HCT116 (cell line): ENCODE data around the gene ACACA. TPM values are rescaled to one million over a fixed set of nuclear protein-coding genes. Genes with fewer than 3 reads are reported as not detected.

Source experiments
- ATAC-seq: fragments of 200-7000 bp; cut with Tn5 transposase; 2 replicates; pipeline ENCODE4 v1.9.1; 2020; ENCODE audit warnings: mild to moderate bottlenecking, moderate library complexity
- BruUV-seq: library from RNA; stranded (reverse); fragments of 400-500 nt; replicated peaks from 2 replicates; lab custom pipeline; 2021; lab: Mats Ljungman, UMichigan
- CTCF ChIA-PET: fragments of 300-600 bp; sonication (Branson Sonifier 250); formaldehyde crosslinking; loops from one replicate; lab custom pipeline; 2021; ENCODE audit warnings: antibody characterized with exemption; lab: Charles Lee
- POLR2A ChIA-PET: fragments of 300-600, 350-600 bp; sonication (Branson Sonifier 250); formaldehyde crosslinking; loops from one replicate; lab custom pipeline; 2021; ENCODE audit warnings: antibody characterized with exemption; lab: Charles Lee
- RAD21 ChIA-PET, 2 experiments: fragments of 300-600 bp; sonication (Branson Sonifier 250); formaldehyde crosslinking; loops; one replicate each; lab custom pipeline; 2023; ENCODE audit warnings: low total read pairs in 2 of 2; ENCODE audit not compliant: uncharacterized antibody in 2 of 2, unreplicated experiment in 2 of 2, low non-redundant PET in 1 of 2; lab: Charles Lee
- DNase-seq: peaks from one replicate; pipeline ENCODE4 v3.0.0-alpha.2; 2010; ENCODE audit warnings: low read depth, low spot score
- H2AFZ ChIP-seq: fragments of 200-600 bp; shearing (Covaris generic), sonication (generic); 2 replicates; pipeline ENCODE4 v1.6.1; 2017; ENCODE audit warnings: low read depth, mixed run types, mixed read lengths, antibody characterized with exemption, low read length; ENCODE audit not compliant: poor library complexity, severe bottlenecking
- H3K27ac ChIP-seq: 2 replicates; pipeline ENCODE4 v1.5.1; 2012; ENCODE audit warnings: low read depth, low read length
- H3K27me3 ChIP-seq: fragments of 200-600 bp; sonication (generic); 2 replicates; pipeline ENCODE4 v1.6.1; 2016; ENCODE audit warnings: mixed run types, low read length, mixed read lengths; ENCODE audit not compliant: insufficient read depth
- H3K36me3 ChIP-seq, 2 experiments: fragments of 200-500 bp in 1 of 2; fragments of 200-600 bp in 1 of 2; sonication (Bioruptor generic) in 1 of 2; sonication (generic) in 1 of 2; 2 replicates each; pipeline versions ENCODE4 v1.5.1 to v1.6.1; 2014 to 2016; ENCODE audit warnings: low read length in 2 of 2, inconsistent platforms in 1 of 2, mixed read lengths in 1 of 2, mixed run types in 1 of 2; ENCODE audit not compliant: insufficient read depth in 2 of 2, control insufficient read depth in 1 of 2
- H3K4me1 ChIP-seq, 2 experiments: fragments of 200-600 bp in 1 of 2; sonication (generic) in 1 of 2; 2 replicates each; pipeline versions ENCODE4 v1.5.1 to v1.6.1; 2012 to 2017; ENCODE audit warnings: low read length in 2 of 2, inconsistent platforms in 1 of 2, mild to moderate bottlenecking in 1 of 2, mixed read lengths in 1 of 2, mixed run types in 1 of 2, moderate library complexity in 1 of 2; ENCODE audit not compliant: insufficient read depth in 2 of 2, control insufficient read depth in 1 of 2
- H3K4me2 ChIP-seq: fragments of 200-600 bp; sonication (generic); 2 replicates; pipeline ENCODE4 v1.6.1; 2017; ENCODE audit warnings: mixed run types, low read length, mixed read lengths
- H3K4me3 ChIP-seq, 2 experiments: fragments of 200-600 bp in 1 of 2; sonication (generic) in 1 of 2; replicated peaks in 1 of 2; 2 replicates each; pipeline ENCODE4 v1.5.1; 2011 to 2016; ENCODE audit warnings: low read length in 2 of 2, control low read depth in 1 of 2, low read depth in 1 of 2, mild to moderate bottlenecking in 1 of 2, mixed read lengths in 1 of 2, mixed run types in 1 of 2
- H3K79me2 ChIP-seq: fragments of 200-600 bp; sonication (generic); 2 replicates; pipeline ENCODE4 v1.6.1; 2017; ENCODE audit warnings: mild to moderate bottlenecking, mixed run types, low read length, moderate library complexity, mixed read lengths; ENCODE audit not compliant: insufficient read depth
- H3K9ac ChIP-seq: fragments of 200-600 bp; sonication (generic); 2 replicates; pipeline ENCODE4 v1.6.1; 2016; ENCODE audit warnings: low read length, mixed read lengths
- H3K9me2 ChIP-seq: fragments of 200-600 bp; sonication (generic), shearing (Covaris generic); 2 replicates; pipeline ENCODE4 v1.6.1; 2017; ENCODE audit warnings: mixed run types, mild to moderate bottlenecking, moderate library complexity; ENCODE audit not compliant: insufficient read depth
- H3K9me3 ChIP-seq, 2 experiments: fragments of 200-500 bp in 1 of 2; fragments of 200-600 bp in 1 of 2; sonication (Bioruptor generic) in 1 of 2; sonication (generic) in 1 of 2; 2 replicates each; pipeline ENCODE4 v1.6.1; 2014 to 2017; ENCODE audit warnings: low read length in 2 of 2, mixed read lengths in 2 of 2, inconsistent platforms in 1 of 2, low read depth in 1 of 2, mild to moderate bottlenecking in 1 of 2, mixed run types in 1 of 2, moderate library complexity in 1 of 2; ENCODE audit not compliant: control insufficient read depth in 1 of 2, insufficient read depth in 1 of 2
- H4K20me1 ChIP-seq: fragments of 200-600 bp; sonication (generic), shearing (Covaris generic); 2 replicates; pipeline ENCODE4 v1.6.1; 2017; ENCODE audit warnings: mixed run types, mild to moderate bottlenecking, moderate library complexity; ENCODE audit not compliant: insufficient read depth
- CBX3 ChIP-seq: IDR thresholded peaks from 2 replicates; pipeline ENCODE4 v1.6.1; 2012; ENCODE audit warnings: low read depth
- CEBPB ChIP-seq: IDR thresholded peaks from 2 replicates; pipeline ENCODE4 v1.6.1; 2012; ENCODE audit warnings: low read depth
- CTCF ChIP-seq, 3 experiments: fragments of 200-600 bp in 1 of 3; sonication (generic) in 1 of 3; IDR thresholded peaks in 2 of 3; conservative IDR thresholded peaks in 1 of 3; 2 replicates each; pipeline ENCODE4 v1.5.1; 2012 to 2017; ENCODE audit warnings: low read depth in 2 of 3, low read length in 2 of 3, antibody characterized with exemption in 1 of 3, borderline replicate concordance in 1 of 3, control low read depth in 1 of 3, mild to moderate bottlenecking in 1 of 3, mixed read lengths in 1 of 3, mixed run types in 1 of 3, moderate library complexity in 1 of 3; ENCODE audit not compliant: insufficient read depth in 1 of 3
- EGR1 ChIP-seq: IDR thresholded peaks from 2 replicates; pipeline ENCODE4 v1.6.1; 2012; ENCODE audit warnings: low read depth
- EZH2 ChIP-seq: fragments of 200-600 bp; sonication (generic); IDR thresholded peaks from 2 replicates; pipeline ENCODE4 v1.6.1; 2017; ENCODE audit warnings: antibody characterized with exemption, mixed run types
- EZH2phosphoT487 ChIP-seq: fragments of 200-600 bp; IDR thresholded peaks from 2 replicates; pipeline ENCODE4 v1.6.1; 2018; ENCODE audit warnings: antibody characterized with exemption, borderline replicate concordance
- FOSL1 ChIP-seq: IDR thresholded peaks from 2 replicates; pipeline ENCODE4 v1.6.1; 2012; ENCODE audit warnings: low read depth
- JUND ChIP-seq: IDR thresholded peaks from 2 replicates; pipeline ENCODE4 v1.6.1; 2012
- MAX ChIP-seq: IDR thresholded peaks from 2 replicates; pipeline ENCODE4 v1.6.1; 2012
- POLR2A ChIP-seq: IDR thresholded peaks from 2 replicates; pipeline ENCODE4 v1.7.0; 2011; ENCODE audit warnings: borderline replicate concordance; ENCODE audit not compliant: insufficient read depth, insufficient read length; ENCODE audit errors: extremely low read depth
- POLR2AphosphoS5 ChIP-seq: IDR thresholded peaks from 2 replicates; pipeline ENCODE4 v1.6.1; 2011; ENCODE audit warnings: mild to moderate bottlenecking, low read depth, low read length, moderate library complexity
- RAD21 ChIP-seq: IDR thresholded peaks from 2 replicates; pipeline ENCODE4 v1.6.1; 2012; ENCODE audit warnings: low read depth, mild to moderate bottlenecking
- REST ChIP-seq: IDR thresholded peaks from 2 replicates; pipeline ENCODE4 v1.6.1; 2012; ENCODE audit warnings: low read depth
- SP1 ChIP-seq: IDR thresholded peaks from 2 replicates; pipeline ENCODE4 v1.6.1; 2012; ENCODE audit warnings: low read depth
- SRF ChIP-seq: IDR thresholded peaks from 2 replicates; pipeline ENCODE4 v1.6.1; 2012; ENCODE audit warnings: low read depth
- TCF7L2 ChIP-seq: IDR thresholded peaks from 2 replicates; pipeline ENCODE4 v1.7.0; 2011; ENCODE audit warnings: borderline replicate concordance, inconsistent platforms; ENCODE audit not compliant: insufficient read depth, insufficient read length; ENCODE audit errors: extremely low read depth
- ZBTB33 ChIP-seq: IDR thresholded peaks from 2 replicates; pipeline ENCODE4 v1.6.1; 2011; ENCODE audit warnings: mild to moderate bottlenecking, low read length, moderate library complexity; ENCODE audit not compliant: insufficient replicate concordance; ENCODE audit errors: extremely low read depth
- ZFX ChIP-seq: fragments of 450-650 bp; IDR thresholded peaks from 2 replicates; pipeline ENCODE4 v1.6.1; 2017
- ZNF274 ChIP-seq: fragments of 200-500 bp; sonication (Bioruptor generic); IDR thresholded peaks from 2 replicates; pipeline ENCODE4 v1.6.1; 2014; ENCODE audit warnings: mild to moderate bottlenecking, low read depth, low read length, inconsistent platforms
- intact Hi-C: fragments of 100-400 bp; cut with micrococcal nuclease; formaldehyde crosslinking; loops from 2 replicates; pipeline ENCODE4 v1.10.0; 2022
- total RNA-seq: library from RNA; stranded (reverse); gene quantifications from one replicate; pipeline ENCODE4 v1.2.1, GENCODE V29; 2021; ENCODE audit not compliant: unreplicated experiment

Gene ACACA
- total RNA-seq, 1 experiment from 2014 or later, result 161 TPM

- Histone ChIP-seq H3K4me3 (no peak overlapping the region), H3K79me2 (no peaks in the 10 kb centered on the region), H3K36me3 (peaks cover 2 to 3% of the 10 kb centered on the region in 2 experiments; a peak in 1 of 4 replicates), H3K4me1 (no peaks in the 10 kb centered on the region), H3K27me3 (no peaks in the 10 kb centered on the region), H4K20me1 (no peaks in the 10 kb centered on the region), H3K9me2 (no peaks in the 10 kb centered on the region), H2AFZ (no peak overlapping the region), H3K9me3 (no peaks in the 10 kb centered on the region), H3K4me2 (no peak overlapping the region), H3K9ac (no peak overlapping the region), H3K27ac (no peak overlapping the region)
- ChIA-PET CTCF (no interaction called here), POLR2A (no interaction called here), RAD21 (no interaction called here)
- ATAC-seq (no peak), DNase-seq (no peak)
- TF ChIP-seq POLR2AphosphoS5, result no peak
- no peak for TF ChIP-seq REST
- no peak for TF ChIP-seq POLR2A
- TF ChIP-seq EZH2, result no peak
- TF ChIP-seq MAX, result no peak
- no peak for TF ChIP-seq SRF
- no peak for TF ChIP-seq CBX3
- TF ChIP-seq TCF7L2, result no peak
- TF ChIP-seq EGR1, result no peak
- TF ChIP-seq RAD21, result no peak
- no peak for TF ChIP-seq JUND
- no peak for TF ChIP-seq CTCF (IDR thresholded peaks at IDR 0.05 in 2 of 3, conservative IDR thresholded peaks at IDR 0.05 in 1 of 3; ENCODE audit: borderline replicate concordance in 1 of 3, insufficient read depth in 1 of 3, low read depth in 2 of 3, low read length in 2 of 3)
- TF ChIP-seq FOSL1, result no peak
- no peak for TF ChIP-seq ZFX
- TF ChIP-seq SP1, result no peak
- no peak for TF ChIP-seq ZNF274
- no peak for TF ChIP-seq ZBTB33
- no peak for TF ChIP-seq CEBPB
- no peak for TF ChIP-seq EZH2phosphoT487
- BruUV-seq, result no TSS peak
- intact Hi-C loops, result no loop called here
Observed at GRCh38 chr17:37144075-37144701, 262.4 kb downstream of the ACACA start.
